GM12878 (cell line): ENCODE measurements around the gene ACADL. TPM values are rescaled to one million over a fixed set of nuclear protein-coding genes. Genes with fewer than 3 reads are reported as not detected.

Source experiments
- ATAC-seq: fragments of 200-7000 bp; cut with Tn5 transposase; 3 replicates; pipeline ENCODE4 v1.9.1; 2020; ENCODE audit warnings: mild to moderate bottlenecking, moderate library complexity
- BruUV-seq: library from RNA; stranded (reverse); fragments of 400-500 nt; replicated peaks from 2 replicates; lab custom pipeline; 2021; lab: Mats Ljungman, UMichigan
- CTCF ChIA-PET: fragments of 300-600 bp; sonication (Branson Sonifier 250); formaldehyde crosslinking; extraction: SDS; loops from one replicate; lab custom pipeline; 2021; ENCODE audit warnings: inconsistent platforms; lab: Yijun Ruan, JAX
- POLR2A ChIA-PET: fragments of 350-600 bp; formaldehyde crosslinking; extraction: SDS; loops from one replicate; lab custom pipeline; 2021; ENCODE audit warnings: inconsistent platforms; lab: Charles Lee
- RAD21 ChIA-PET: fragments of 300-600 bp; sonication (Branson Sonifier 250); formaldehyde crosslinking; loops from one replicate; lab custom pipeline; 2023; ENCODE audit warnings: antibody characterized with exemption; ENCODE audit not compliant: unreplicated experiment; lab: Charles Lee
- SMC1A ChIA-PET: fragments of 300-600 bp; sonication (Branson Sonifier 250); formaldehyde crosslinking; loops from one replicate; lab custom pipeline; 2023; ENCODE audit not compliant: unreplicated experiment, uncharacterized antibody; lab: Charles Lee
- DNase-seq: peaks from one replicate; pipeline ENCODE4 v3.0.0-alpha.2; 2011; ENCODE audit warnings: low read depth, low spot score
- FAIRE-seq: peaks from 3 replicates; lab custom pipeline; 2011; peaks lifted over from hg19 to GRCh38; lab: Jason Lieb, UNC
- H2AFZ ChIP-seq: 2 replicates; pipeline ENCODE4 v1.6.0; 2011; ENCODE audit warnings: low read depth, low read length, control low read depth; ENCODE audit not compliant: control insufficient read depth
- H3K27ac ChIP-seq: 2 replicates; pipeline ENCODE4 v1.5.1; 2011; ENCODE audit warnings: control low read depth; ENCODE audit not compliant: control insufficient read depth, insufficient read depth
- H3K27me3 ChIP-seq, 2 experiments: replicated peaks in 1 of 2; 2 replicates each; pipeline versions ENCODE4 v1.6.0 to v1.6.1; 2011; ENCODE audit warnings: low read length in 1 of 2; ENCODE audit not compliant: control insufficient read depth in 2 of 2, insufficient read depth in 2 of 2
- H3K36me3 ChIP-seq, 2 experiments: 2 replicates each; pipeline ENCODE4 v1.5.1; 2011; ENCODE audit warnings: low read length in 1 of 2; ENCODE audit not compliant: control insufficient read depth in 2 of 2, insufficient read depth in 2 of 2
- H3K4me1 ChIP-seq: 2 replicates; pipeline ENCODE4 v1.6.1; 2011; ENCODE audit warnings: mild to moderate bottlenecking, low read length, moderate library complexity, mixed read lengths; ENCODE audit not compliant: control insufficient read depth, insufficient read depth
- H3K4me2 ChIP-seq: 2 replicates; pipeline ENCODE4 v1.6.0; 2011; ENCODE audit warnings: control low read depth; ENCODE audit not compliant: control insufficient read depth, insufficient read depth
- H3K4me3 ChIP-seq: fragments of 200-600 bp; sonication (generic); 2 replicates; pipeline ENCODE4 v1.5.1; 2016
- H3K79me2 ChIP-seq: 2 replicates; pipeline ENCODE4 v1.6.0; 2011; ENCODE audit warnings: low read length; ENCODE audit not compliant: control insufficient read depth, insufficient read depth
- H3K9ac ChIP-seq: 2 replicates; pipeline ENCODE4 v1.8.0; 2011; ENCODE audit warnings: low read length, control low read depth, mixed read lengths; ENCODE audit not compliant: control insufficient read depth, insufficient read depth
- H3K9me3 ChIP-seq: replicated peaks from 3 replicates; pipeline ENCODE4 v1.5.1; 2011; ENCODE audit warnings: mild to moderate bottlenecking, low read length; ENCODE audit not compliant: control insufficient read depth, insufficient read depth
- H4K20me1 ChIP-seq: 2 replicates; pipeline ENCODE4 v1.6.0; 2011; ENCODE audit not compliant: control insufficient read depth, insufficient read depth
- CBX3 ChIP-seq: fragments of 200-600 bp; sonication (generic); IDR thresholded peaks from 2 replicates; pipeline ENCODE4 v1.6.1; 2016; ENCODE audit warnings: low read depth, borderline replicate concordance
- FOS ChIP-seq: IDR thresholded peaks from 3 replicates; pipeline ENCODE4 v1.6.1; 2011; ENCODE audit warnings: borderline replicate concordance; ENCODE audit not compliant: insufficient read length; ENCODE audit errors: extremely low read depth
- SMARCA5 ChIP-seq: fragments of 450-650 bp; IDR thresholded peaks from 2 replicates; pipeline ENCODE4 v1.6.1; 2017; ENCODE audit warnings: mild to moderate bottlenecking
- WGBS: methylation state at CpG from one replicate; pipeline ENCODE4 v1.1.6; 2016; ENCODE audit warnings: low lambda C conversion rate; ENCODE audit not compliant: insufficient replicate concordance, insufficient coverage; ENCODE audit errors: missing lambda C conversion rate; 5-methylcytosine and 5-hydroxymethylcytosine counted together
- in situ Hi-C: fragments of 300-500 bp; cut with MboI; formaldehyde crosslinking; loops from 9 replicates; pipeline ENCODE4 v1.14.3; 2018; ENCODE audit warnings: mixed read lengths
- intact Hi-C: fragments of 100-400 bp; cut with micrococcal nuclease; formaldehyde crosslinking; loops from one replicate; pipeline ENCODE4 v1.14.2; 2022; ENCODE audit not compliant: unreplicated experiment
- polyA plus RNA-seq, 11 experiments: library from polyadenylated mRNA; depleted of rRNA in 4 of 11; unstranded in 6 of 11; stranded (reverse) in 5 of 11; fragments of >200 nt; fragmentation: Nextera tagmentation in 4 of 11; fragmentation: Illumina TruSeq in 1 of 11; extraction: Ambion mirVana in 4 of 11; extraction: Trizol in 1 of 11; gene quantifications; 1 replicate in 1 of 11; 2 replicates in 10 of 11; pipeline versions ENCODE4 v1.2.1 to v1.2.3, GENCODE V29; 2011 to 2016; ENCODE audit warnings: inconsistent platforms in 2 of 11, missing spikeins in 2 of 11, low read depth in 1 of 11
- total RNA-seq, 4 experiments: library from RNA; depleted of rRNA in 3 of 4; stranded (reverse); fragments of >200 nt in 3 of 4; fragmentation: Illumina TruSeq in 1 of 4; extraction: Trizol in 1 of 4; gene quantifications; 2 replicates each; pipeline versions ENCODE4 v1.2.1 to v1.2.3, GENCODE V29; 2013 to 2021
- TF ChIP-seq, protein P1 (sequence below): IDR thresholded peaks from 2 replicates; pipeline ENCODE4 v1.6.1; 2012; ENCODE audit warnings: mild to moderate bottlenecking, low read depth, low read length
- TF ChIP-seq, protein P2 (sequence below): fragments of 450-650 bp; IDR thresholded peaks from 2 replicates; pipeline ENCODE4 v1.6.1; 2016; ENCODE audit warnings: mild to moderate bottlenecking

ACADL gene
- total and polyA plus RNA-seq, 10 of the 15 experiments (the other 5 are each of a cell fraction or from before 2014, with no cell fraction given): not detected

DNA sequence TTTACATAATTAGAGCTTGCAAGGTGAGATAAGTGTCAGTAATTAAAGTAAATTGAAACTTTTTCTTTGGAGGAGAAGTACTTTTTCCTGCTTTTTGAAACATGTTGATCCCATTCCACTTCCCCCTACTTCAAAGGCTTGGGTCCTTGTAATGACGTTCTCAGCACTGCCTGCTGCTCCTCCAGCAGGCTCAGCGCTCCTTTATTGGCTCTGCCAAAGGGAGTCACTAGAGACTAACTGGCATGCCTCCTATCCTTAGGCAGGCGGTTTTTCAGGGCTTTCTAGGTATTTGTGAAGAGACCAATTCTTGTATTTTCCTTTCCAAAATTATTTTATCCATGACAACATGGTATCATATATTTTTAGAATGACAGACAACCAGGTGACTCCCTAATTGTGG lies 43.9 kb upstream of the ACADL start (continued):
- TF ChIP-seq, protein P1, sequence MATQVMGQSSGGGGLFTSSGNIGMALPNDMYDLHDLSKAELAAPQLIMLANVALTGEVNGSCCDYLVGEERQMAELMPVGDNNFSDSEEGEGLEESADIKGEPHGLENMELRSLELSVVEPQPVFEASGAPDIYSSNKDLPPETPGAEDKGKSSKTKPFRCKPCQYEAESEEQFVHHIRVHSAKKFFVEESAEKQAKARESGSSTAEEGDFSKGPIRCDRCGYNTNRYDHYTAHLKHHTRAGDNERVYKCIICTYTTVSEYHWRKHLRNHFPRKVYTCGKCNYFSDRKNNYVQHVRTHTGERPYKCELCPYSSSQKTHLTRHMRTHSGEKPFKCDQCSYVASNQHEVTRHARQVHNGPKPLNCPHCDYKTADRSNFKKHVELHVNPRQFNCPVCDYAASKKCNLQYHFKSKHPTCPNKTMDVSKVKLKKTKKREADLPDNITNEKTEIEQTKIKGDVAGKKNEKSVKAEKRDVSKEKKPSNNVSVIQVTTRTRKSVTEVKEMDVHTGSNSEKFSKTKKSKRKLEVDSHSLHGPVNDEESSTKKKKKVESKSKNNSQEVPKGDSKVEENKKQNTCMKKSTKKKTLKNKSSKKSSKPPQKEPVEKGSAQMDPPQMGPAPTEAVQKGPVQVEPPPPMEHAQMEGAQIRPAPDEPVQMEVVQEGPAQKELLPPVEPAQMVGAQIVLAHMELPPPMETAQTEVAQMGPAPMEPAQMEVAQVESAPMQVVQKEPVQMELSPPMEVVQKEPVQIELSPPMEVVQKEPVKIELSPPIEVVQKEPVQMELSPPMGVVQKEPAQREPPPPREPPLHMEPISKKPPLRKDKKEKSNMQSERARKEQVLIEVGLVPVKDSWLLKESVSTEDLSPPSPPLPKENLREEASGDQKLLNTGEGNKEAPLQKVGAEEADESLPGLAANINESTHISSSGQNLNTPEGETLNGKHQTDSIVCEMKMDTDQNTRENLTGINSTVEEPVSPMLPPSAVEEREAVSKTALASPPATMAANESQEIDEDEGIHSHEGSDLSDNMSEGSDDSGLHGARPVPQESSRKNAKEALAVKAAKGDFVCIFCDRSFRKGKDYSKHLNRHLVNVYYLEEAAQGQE: no peak
- TF ChIP-seq CBX3: no peak
- TF ChIP-seq FOS: no peak

DNA sequence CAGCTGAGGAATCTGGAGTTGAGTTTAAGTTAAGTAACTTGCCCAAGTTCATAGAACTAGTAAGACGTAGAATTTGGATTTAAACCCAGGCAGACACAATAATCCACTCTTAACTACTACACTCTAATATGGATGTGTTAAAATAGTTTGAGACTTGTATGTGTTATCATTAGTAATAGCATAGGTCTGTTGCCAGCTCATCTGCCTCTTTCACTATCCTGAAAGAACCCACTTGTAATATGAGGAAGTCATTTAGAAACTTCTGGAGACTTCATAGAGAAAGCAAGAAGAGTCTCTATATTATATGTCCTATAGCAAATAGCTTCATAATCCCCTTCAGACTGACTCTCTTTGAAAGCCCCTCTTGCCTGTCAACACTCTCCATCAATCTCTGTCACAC lies 43.0 kb upstream of the ACADL start:
- DNase-seq: no peak
- no peaks in the 10 kb centered on the region for H3K9me3 ChIP-seq
- in situ Hi-C loops: no loop called here
- RAD21 ChIA-PET: interaction anchor here (0.9 kb wide), 1 partner anchor 18 kb away, joined by 3 read pairs; no protein-coding TSS in a partner anchor
- TF ChIP-seq, protein P2, sequence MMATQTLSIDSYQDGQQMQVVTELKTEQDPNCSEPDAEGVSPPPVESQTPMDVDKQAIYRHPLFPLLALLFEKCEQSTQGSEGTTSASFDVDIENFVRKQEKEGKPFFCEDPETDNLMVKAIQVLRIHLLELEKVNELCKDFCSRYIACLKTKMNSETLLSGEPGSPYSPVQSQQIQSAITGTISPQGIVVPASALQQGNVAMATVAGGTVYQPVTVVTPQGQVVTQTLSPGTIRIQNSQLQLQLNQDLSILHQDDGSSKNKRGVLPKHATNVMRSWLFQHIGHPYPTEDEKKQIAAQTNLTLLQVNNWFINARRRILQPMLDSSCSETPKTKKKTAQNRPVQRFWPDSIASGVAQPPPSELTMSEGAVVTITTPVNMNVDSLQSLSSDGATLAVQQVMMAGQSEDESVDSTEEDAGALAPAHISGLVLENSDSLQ: peak; percentile 60; the same call in 1 of the 2 replicates
- TF ChIP-seq SMARCA5: no peak
- TF ChIP-seq, all 136 proteins: peak for 1
- Histone ChIP-seq H3K36me3 (no peaks in the 10 kb centered on the region), H3K4me1 (no peaks in the 10 kb centered on the region), H3K79me2 (no peaks in the 10 kb centered on the region), H3K27me3 (no peaks in the 10 kb centered on the region), H3K27ac (no peak overlapping the region), H4K20me1 (no peaks in the 10 kb centered on the region), H2AFZ (no peak overlapping the region), H3K4me2 (no peak overlapping the region), H3K4me3 (no peak overlapping the region), H3K9ac (no peak overlapping the region)
- ChIA-PET POLR2A (no interaction called here), SMC1A (interaction anchor here (1.5 kb wide), 1 partner anchor 15 kb away, joined by 3 read pairs; no protein-coding TSS in a partner anchor), CTCF (interaction anchor here (1.2 kb wide), 1 partner anchor 195 kb away, joined by 3 read pairs; no protein-coding TSS in a partner anchor)
- no peak for FAIRE-seq
- intact Hi-C loops: no loop called here
- BruUV-seq: no TSS peak
- peak; percentile 31; the same call in 2 of the 3 replicates for ATAC-seq
- WGBS: 0% methylated on average over 1 of the region's 1 CpG
